HG03558 (cell line): ENCODE data around the gene ANO9.
"Not testable (repeated sequence)": the region's sequence is repeated elsewhere in the genome, so short reads cannot be mapped to it uniquely, and the experiment has no call there.

ENCODE experiments used
- ATAC-seq: cut with Tn5 transposase; IDR thresholded peaks from one replicate; pipeline ENCODE4 v1.9.1; 2021; ENCODE audit warnings: moderate number of reproducible peaks; ENCODE audit not compliant: unreplicated experiment; ENCODE audit errors: extremely low read depth

ANO9 gene

GRCh38 chr11:391117-392017 is 50.4 kb downstream of the ANO9 start:
- no peak for ATAC-seq

GRCh38 chr11:390175-390574 is 51.6 kb downstream of the ANO9 start:
- ATAC-seq = no peak

GRCh38 chr11:389369-389768 is 52.4 kb downstream of the ANO9 start:
- ATAC-seq = not testable (repeated sequence)

- no peak for ATAC-seq
Measured at GRCh38 chr11:387193-387793, 54.5 kb downstream of the ANO9 start.

GRCh38 chr11:386483-386882 is 55.3 kb downstream of the ANO9 start:
- ATAC-seq = no peak

- ATAC-seq = no peak
Measured at GRCh38 chr11:385594-386351, 56.0 kb downstream of the ANO9 start.

- ATAC-seq = no peak
Measured at GRCh38 chr11:384511-384910, 57.3 kb downstream of the ANO9 start.

GRCh38 chr11:383431-383830 is 58.4 kb downstream of the ANO9 start:
- no peak for ATAC-seq

GRCh38 chr11:382081-382629 is 59.7 kb downstream of the ANO9 start:
- ATAC-seq = no peak

GRCh38 chr11:381501-382072 is 60.2 kb downstream of the ANO9 start:
- no peak for ATAC-seq

- ATAC-seq = no peak
Measured at GRCh38 chr11:380996-381395, 60.8 kb downstream of the ANO9 start.

GRCh38 chr11:380491-380890 is 61.3 kb downstream of the ANO9 start:
- ATAC-seq = no peak

- no peak for ATAC-seq
Measured at GRCh38 chr11:380095-380480, 61.7 kb downstream of the ANO9 start.

GRCh38 chr11:379205-380094 is 62.4 kb downstream of the ANO9 start:
- ATAC-seq = no peak

- no peak for ATAC-seq
Measured at GRCh38 chr11:377883-378500, 63.8 kb downstream of the ANO9 start.

- ATAC-seq = no peak
Measured at GRCh38 chr11:377174-377865, 64.5 kb downstream of the ANO9 start.

GRCh38 chr11:376531-377173 is 65.2 kb downstream of the ANO9 start:
- ATAC-seq = no peak
